GM23338 (cell line): ENCODE measurements around the gene SARDH.

Experiments used
- EZH2 ChIP-seq: fragments of 200-600 bp; sonication (generic); IDR thresholded peaks from one replicate; pipeline ENCODE4 v1.8.0; 2017; ENCODE audit warnings: antibody characterized with exemption, mild to moderate bottlenecking, low read depth; ENCODE audit not compliant: unreplicated experiment
- EZH2phosphoT487 ChIP-seq: fragments of 200-600 bp; sonication (generic); IDR thresholded peaks from one replicate; pipeline ENCODE4 v1.8.1; 2018; ENCODE audit warnings: antibody characterized with exemption; ENCODE audit not compliant: unreplicated experiment
- TF ChIP-seq, protein P1 (sequence below), 2 experiments: fragments of 200-600 bp in 1 of 2; sonication (generic) in 1 of 2; conservative IDR thresholded peaks; 2 replicates each; pipeline versions ENCODE4 v1.5.1 to v1.6.1; 2016 to 2017; ENCODE audit warnings: antibody characterized with exemption in 2 of 2, low read depth in 2 of 2, mild to moderate bottlenecking in 2 of 2, moderate library complexity in 1 of 2

DNA sequence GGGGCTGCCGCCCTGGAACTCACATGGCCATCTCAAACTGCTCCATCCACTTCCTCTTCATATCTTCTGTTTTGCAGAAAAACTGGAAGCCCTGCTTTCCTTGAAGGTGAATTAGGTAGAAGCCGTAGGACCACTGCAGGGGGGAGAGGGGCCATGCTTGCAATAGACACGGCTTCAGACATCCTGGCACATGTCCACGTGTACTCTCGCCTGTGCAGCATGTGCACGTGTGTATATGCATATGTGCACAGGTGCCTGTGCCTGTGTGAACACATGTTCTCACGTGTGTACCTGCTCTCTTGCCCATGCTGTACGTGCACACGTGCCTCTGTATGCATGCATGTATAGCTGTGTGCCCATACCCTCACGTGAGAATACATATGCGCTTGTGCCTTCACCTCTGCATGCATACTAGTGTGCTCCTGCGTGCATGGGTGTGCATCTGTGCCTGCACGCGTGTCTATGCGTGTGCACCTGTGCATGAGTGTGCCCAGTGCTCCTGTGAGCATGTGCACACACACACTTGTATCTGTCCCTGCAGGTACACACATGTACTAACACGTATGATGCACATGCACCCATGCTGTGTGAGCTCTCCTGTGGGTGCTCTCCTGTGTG, 47.7 kb upstream of the SARDH start:
- TF ChIP-seq, protein P1, sequence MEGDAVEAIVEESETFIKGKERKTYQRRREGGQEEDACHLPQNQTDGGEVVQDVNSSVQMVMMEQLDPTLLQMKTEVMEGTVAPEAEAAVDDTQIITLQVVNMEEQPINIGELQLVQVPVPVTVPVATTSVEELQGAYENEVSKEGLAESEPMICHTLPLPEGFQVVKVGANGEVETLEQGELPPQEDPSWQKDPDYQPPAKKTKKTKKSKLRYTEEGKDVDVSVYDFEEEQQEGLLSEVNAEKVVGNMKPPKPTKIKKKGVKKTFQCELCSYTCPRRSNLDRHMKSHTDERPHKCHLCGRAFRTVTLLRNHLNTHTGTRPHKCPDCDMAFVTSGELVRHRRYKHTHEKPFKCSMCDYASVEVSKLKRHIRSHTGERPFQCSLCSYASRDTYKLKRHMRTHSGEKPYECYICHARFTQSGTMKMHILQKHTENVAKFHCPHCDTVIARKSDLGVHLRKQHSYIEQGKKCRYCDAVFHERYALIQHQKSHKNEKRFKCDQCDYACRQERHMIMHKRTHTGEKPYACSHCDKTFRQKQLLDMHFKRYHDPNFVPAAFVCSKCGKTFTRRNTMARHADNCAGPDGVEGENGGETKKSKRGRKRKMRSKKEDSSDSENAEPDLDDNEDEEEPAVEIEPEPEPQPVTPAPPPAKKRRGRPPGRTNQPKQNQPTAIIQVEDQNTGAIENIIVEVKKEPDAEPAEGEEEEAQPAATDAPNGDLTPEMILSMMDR (conservative IDR thresholded peaks at IDR 0.05; ENCODE audit: low read depth in 2 of 2): no peak
- TF ChIP-seq EZH2: no peak
- TF ChIP-seq EZH2phosphoT487: no peak
